HG03045 (cell line): ENCODE data around the gene HRG.

Experiments used
- ATAC-seq: cut with Tn5 transposase; IDR thresholded peaks from one replicate; pipeline ENCODE4 v1.9.1; 2021; ENCODE audit warnings: mild to moderate bottlenecking, moderate library complexity; ENCODE audit not compliant: unreplicated experiment

Gene HRG

GRCh38 chr3:186637686-186638085 lies 28.1 kb upstream of the HRG start:
- ATAC-seq: no peak

DNA sequence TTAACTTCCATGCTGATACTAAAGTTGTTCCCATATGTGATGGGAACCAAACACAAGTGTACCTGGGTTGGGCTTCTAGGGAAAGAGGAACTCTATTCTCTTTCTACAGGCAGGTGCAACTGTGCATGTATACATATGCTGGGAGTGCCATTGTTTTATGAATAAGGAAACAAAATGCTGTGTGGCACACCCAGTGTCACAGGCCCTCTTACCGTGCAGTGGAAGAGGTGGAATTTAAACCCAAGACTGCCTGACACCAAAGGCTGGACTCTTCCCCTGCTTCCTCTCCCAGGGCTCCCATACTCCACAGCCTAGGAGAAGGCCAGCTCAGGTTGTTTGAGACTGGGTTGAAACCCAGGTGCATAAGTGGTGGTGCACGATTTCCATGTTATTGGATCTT lies 27.6 kb upstream of the HRG start:
- no peak for ATAC-seq

DNA sequence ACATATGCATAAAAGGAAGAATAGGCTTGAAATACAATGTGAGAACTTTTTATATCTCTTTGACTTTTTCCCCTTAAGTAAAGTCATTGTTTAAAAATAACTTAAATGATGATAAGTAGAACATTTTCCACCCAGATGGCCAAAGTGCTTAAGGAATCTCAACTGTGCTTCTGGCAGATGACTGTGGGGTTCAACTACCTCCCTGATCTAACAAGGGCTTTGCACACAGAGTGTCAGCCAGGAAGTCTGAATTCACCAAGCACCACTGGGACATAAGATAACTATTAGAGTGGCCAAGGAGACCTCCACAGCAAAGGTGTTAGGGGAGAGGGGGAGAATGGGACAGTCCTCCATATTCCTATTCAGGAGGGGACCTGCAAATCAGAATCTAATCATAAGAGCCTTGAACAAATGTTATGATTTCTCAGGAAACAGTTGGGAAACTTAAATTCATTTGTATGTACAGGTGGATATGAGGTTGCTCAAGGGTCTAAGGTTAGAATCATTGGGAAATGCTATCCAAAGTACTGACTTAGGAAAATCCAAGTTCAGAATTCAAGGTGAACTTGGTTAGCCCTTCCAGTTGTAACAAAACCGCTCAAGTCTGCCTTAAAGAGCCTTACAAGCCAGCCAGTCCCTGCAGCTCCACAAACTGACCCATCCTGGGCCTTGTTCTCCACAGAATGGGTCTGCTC lies 25.9 kb upstream of the HRG start, which contains the start of gene FETUB:
Gene FETUB, plus strand, starts transcription at position 622 of the 695 bp plus-strand sequence. Its CDS starts 62 bp downstream, at position 684.
- ATAC-seq: no peak

- no peak for ATAC-seq
Measured at GRCh38 chr3:186640473-186640818, 25.4 kb upstream of the HRG start.

- ATAC-seq: no peak
Measured at GRCh38 chr3:186640929-186641328, 24.9 kb upstream of the HRG start.

DNA sequence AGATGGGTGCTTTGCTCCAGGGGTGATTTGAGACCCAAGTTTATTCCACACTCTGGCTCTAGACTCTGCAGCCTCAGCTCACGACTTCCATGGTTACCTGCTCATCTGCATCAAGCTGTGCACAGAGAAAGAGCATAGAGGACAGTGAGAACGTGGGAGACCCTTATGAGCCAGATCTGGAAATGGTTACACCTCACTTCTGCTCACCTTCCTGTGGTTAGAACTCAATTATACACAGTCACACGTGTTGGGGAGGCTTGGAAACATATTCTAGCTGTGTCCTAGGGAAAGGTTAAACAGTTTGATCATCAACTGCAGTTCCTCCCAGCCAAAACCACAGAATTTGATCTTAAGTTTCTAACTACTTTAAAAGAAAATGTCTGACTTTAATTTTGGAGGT lies 23.8 kb upstream of the HRG start:
- no peak for ATAC-seq

DNA sequence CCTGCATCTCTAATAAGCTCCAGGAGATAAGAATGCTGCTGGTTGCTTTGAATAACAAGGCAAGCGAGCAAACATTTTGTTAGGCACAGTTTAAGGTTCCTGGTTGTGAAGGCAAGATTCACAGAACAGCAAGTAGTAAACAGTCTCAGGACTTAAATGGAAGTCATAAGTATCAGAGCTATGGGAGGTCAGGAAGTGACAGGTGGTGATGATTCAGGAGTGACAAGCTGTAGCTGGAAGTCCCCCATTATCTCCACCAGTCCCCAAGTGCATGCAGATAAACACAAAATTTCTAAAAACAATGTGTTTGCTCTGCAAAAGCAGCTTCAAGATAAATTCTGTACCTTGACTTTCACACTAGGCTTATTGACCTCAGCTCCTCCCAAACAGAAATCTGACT lies 22.3 kb upstream of the HRG start:
- ATAC-seq: no peak

- ATAC-seq: no peak
Measured at GRCh38 chr3:186644683-186645082, 21.1 kb upstream of the HRG start.

GRCh38 chr3:186646106-186646505 lies 19.7 kb upstream of the HRG start:
- ATAC-seq: no peak

DNA sequence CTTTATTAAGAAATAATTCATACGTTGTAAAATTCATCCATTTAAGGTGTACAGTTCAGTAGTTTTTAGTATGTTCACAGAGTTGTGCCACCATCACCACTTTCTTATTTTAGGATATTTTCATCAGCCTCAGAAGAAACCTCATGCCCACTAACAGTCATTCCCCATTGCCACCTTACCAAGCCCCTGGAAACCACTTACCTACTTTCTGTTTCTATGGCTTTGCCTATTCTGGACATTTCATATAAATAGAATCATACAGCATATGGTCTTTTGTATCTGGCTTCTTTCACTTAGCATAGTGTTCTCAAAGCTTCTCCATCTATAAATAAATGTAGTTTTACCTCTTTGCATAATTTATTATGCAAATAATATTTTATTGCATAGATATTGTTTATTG lies 19.0 kb upstream of the HRG start:
- no peak for ATAC-seq

DNA sequence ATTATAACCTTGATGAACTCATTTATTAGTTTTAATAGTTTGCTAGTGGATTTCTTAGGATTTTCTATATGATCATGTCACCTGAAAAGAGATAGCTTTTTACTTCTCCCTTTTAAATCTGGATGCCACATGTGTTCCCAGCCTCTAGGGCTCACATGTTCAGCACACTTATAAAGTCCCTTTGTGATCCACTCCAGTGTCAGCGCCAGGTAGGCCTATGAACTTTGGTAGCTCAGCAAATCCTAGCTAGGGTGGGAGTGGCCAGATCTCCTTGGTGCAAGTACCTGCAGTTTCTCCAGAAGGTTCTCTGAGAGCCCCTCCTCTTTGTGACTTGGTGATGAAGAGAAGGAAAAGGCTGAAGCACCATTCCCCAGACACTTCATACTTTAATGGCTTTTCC lies 17.0 kb upstream of the HRG start:
- ATAC-seq: no peak

- ATAC-seq: no peak
Measured at GRCh38 chr3:186651678-186652215, 14.1 kb upstream of the HRG start.

- peak; percentile 80 for ATAC-seq
Measured at GRCh38 chr3:186653080-186653707, 12.6 kb upstream of the HRG start.

DNA sequence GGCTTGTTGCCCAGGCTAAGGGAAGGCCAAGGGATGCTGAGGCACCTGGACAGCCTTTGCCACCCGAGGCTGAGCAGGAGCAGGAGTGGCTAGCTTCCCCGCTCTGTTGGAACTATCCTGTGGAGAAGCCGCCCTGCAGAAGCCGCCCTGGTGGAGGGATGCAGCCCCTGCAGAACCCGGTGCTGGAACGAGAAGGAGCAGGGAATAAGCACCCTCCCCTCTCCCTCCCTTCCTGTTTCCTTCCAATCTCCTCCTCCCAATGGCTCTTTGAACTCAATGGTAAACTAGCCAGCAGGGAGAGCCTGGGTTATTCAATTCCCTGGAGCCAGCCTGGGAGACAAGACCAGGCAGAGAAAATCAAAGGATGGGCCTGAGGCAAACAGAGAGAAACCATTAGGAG lies 11.8 kb upstream of the HRG start:
- no peak for ATAC-seq

DNA sequence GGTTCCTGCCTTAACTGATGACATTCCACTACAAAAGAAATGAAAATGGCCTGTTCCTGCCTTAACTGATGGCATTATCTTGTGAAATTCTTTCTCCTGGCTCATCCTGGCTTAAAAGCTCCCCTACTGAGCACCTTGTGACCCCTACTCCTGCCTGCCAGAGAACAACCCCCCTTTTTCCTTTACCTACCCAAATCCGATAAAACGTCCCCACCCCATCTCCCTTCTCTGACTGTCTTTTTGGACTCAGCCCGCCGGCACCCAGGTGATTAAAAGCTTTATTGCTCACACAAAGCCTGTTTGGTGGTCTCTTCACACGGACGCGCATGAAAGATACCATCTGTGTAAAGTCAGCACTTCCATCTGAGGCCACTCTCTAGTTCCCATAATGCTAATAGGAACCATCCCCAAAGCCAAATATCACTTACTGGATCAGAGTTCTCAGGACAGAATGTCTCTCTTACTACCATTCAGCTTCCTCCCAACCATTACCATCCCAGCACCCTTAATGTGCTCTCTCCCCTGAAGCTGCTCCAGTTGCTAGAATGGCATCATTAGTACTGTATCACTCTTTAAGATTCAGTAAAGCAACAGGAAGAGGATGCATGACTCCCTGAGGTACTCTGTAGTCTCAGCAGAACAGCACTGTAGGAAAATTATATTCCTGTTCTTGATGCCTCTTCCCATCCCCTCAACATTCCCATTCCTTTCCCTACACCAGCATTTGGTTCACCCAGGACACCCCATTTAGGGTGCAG lies 2.3 kb upstream of the HRG start:
- ATAC-seq: no peak

GRCh38 chr3:186664119-186664495 lies 1.7 kb upstream of the HRG start:
- ATAC-seq: no peak

GRCh38 chr3:186664506-186664905 lies 1.3 kb upstream of the HRG start:
- ATAC-seq: no peak

DNA sequence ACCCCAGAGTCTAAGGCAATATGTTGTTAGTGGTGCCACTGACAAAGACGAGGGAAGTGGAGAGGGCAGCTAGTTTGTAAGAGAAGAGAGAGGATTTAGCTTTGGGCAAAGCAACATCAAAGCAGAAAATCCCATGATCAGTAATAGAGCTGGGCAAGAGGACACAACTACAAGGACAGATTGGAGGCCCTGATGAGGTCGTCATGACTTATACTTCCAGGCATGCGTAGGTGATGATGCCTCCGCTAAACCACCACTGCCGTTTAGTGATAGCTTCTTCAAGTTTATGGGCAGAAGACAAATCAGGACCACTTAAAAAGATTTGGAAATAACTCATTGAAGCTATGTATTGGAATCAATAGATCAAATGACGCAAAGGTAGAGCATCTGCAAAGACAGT lies 2.6 kb downstream of the HRG start:
- no peak for ATAC-seq

GRCh38 chr3:186669378-186670084 lies 3.7 kb downstream of the HRG start:
- no peak for ATAC-seq

GRCh38 chr3:186670155-186670554 lies 4.3 kb downstream of the HRG start:
- no peak for ATAC-seq

- no peak for ATAC-seq
Measured at GRCh38 chr3:186671051-186671450, 5.2 kb downstream of the HRG start.
